Vagina (tissue), 2 donors: Measurements from ENCODE around the gene CUL4A.

ENCODE experiments used
- POLR2A ChIP-seq, 2 donors: fragments of 450-650 bp; IDR thresholded peaks; one replicate each; pipeline ENCODE4 v1.6.1; 2017; ENCODE audit warnings: antibody characterized with exemption in 2 of 2, mild to moderate bottlenecking in 2 of 2, moderate library complexity in 2 of 2
- POLR2AphosphoS5 ChIP-seq, 2 donors: sonication (generic); formaldehyde crosslinking; IDR thresholded peaks; one replicate each; pipeline ENCODE4 v1.9.0; 2017; ENCODE audit warnings: antibody characterized with exemption in 2 of 2, mild to moderate bottlenecking in 2 of 2, low read depth in 1 of 2; ENCODE audit not compliant: insufficient read depth in 1 of 2
- TF ChIP-seq, protein P1 (sequence below), 3 experiments: fragments of 450-650 bp in 2 of 3; fragments of 200-600 bp in 1 of 3; sonication (generic) in 1 of 3; IDR thresholded peaks; one replicate each; pipeline ENCODE4 v1.5.1; 2017 to 2019; ENCODE audit warnings: antibody characterized with exemption in 3 of 3, mild to moderate bottlenecking in 2 of 3, moderate library complexity in 2 of 3

DNA sequence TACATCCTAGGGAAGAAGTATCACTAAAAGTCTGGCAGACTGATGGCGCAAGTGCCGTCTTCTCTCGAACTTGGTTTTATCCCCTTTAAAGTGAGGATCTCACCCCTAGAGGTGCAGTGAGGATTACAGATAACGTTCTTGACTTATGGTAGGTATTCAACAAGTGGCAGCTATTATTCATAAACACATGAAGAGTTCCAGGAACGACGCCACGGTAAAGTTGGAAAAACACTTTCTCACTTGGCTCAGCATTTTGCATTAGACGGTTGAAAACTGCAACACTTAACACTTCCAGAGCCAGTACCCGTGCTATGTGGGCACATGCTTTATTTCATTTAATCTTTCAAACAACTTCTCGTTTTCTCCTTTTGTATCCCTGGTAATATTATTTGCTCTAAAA, 42.3 kb upstream of the CUL4A start:
- TF ChIP-seq POLR2A (IDR thresholded peaks at IDR 0.05) (no peak), POLR2AphosphoS5 (IDR thresholded peaks at IDR 0.05; ENCODE audit: insufficient read depth in 1 of 2, low read depth in 1 of 2) (no peak)
- TF ChIP-seq, protein P1, sequence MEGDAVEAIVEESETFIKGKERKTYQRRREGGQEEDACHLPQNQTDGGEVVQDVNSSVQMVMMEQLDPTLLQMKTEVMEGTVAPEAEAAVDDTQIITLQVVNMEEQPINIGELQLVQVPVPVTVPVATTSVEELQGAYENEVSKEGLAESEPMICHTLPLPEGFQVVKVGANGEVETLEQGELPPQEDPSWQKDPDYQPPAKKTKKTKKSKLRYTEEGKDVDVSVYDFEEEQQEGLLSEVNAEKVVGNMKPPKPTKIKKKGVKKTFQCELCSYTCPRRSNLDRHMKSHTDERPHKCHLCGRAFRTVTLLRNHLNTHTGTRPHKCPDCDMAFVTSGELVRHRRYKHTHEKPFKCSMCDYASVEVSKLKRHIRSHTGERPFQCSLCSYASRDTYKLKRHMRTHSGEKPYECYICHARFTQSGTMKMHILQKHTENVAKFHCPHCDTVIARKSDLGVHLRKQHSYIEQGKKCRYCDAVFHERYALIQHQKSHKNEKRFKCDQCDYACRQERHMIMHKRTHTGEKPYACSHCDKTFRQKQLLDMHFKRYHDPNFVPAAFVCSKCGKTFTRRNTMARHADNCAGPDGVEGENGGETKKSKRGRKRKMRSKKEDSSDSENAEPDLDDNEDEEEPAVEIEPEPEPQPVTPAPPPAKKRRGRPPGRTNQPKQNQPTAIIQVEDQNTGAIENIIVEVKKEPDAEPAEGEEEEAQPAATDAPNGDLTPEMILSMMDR (IDR thresholded peaks at IDR 0.05): no peak
